ENCODE results near the gene CYP4V2. TPM values are rescaled to one million over a fixed set of nuclear protein-coding genes. Genes with fewer than 3 reads are reported as not detected.

The CYP4V2 gene
- polyA plus RNA-seq, 1 of the 3 experiments (the other 2 are of a cell fraction): 7.8 TPM

- H3K9me2 ChIP-seq: no peaks in the 10 kb centered on the region
- TF ChIP-seq EZH2phosphoT487 (IDR thresholded peaks at IDR 0.05; ENCODE audit: borderline replicate concordance, low read depth): no peak
- no peak for TF ChIP-seq JUND (IDR thresholded peaks at IDR 0.05)
- TF ChIP-seq FOXJ3 (CRISPR knock-in tag; IDR thresholded peaks at IDR 0.05): no peak
- no peak for TF ChIP-seq GABPA (IDR thresholded peaks at IDR 0.05; ENCODE audit: low read depth)
- TF ChIP-seq FOXM1 (IDR thresholded peaks at IDR 0.05; ENCODE audit: low read depth): no peak
- no peak for TF ChIP-seq FOSL2 (IDR thresholded peaks at IDR 0.05; ENCODE audit: borderline replicate concordance, low read depth)
- TF ChIP-seq ZBTB33 (IDR thresholded peaks at IDR 0.05; ENCODE audit: borderline replicate concordance, low read depth): no peak
- TF ChIP-seq NRF1 (IDR thresholded peaks at IDR 0.05; ENCODE audit: low read depth, low read length): no peak
- no peak for TF ChIP-seq REST (IDR thresholded peaks at IDR 0.05; ENCODE audit: low read depth, low read length)
- TF ChIP-seq MAX (IDR thresholded peaks at IDR 0.05; ENCODE audit: low read depth): no peak
- TF ChIP-seq EP300 (IDR thresholded peaks at IDR 0.05; ENCODE audit: borderline replicate concordance in 1 of 2, low read depth in 1 of 2, low read length in 1 of 2): no peak
- no peak for TF ChIP-seq RAD21 (IDR thresholded peaks at IDR 0.05; ENCODE audit: low read length)
- no peak for TF ChIP-seq USF1 (IDR thresholded peaks at IDR 0.05; ENCODE audit: borderline replicate concordance, low read depth)
- no peak for TF ChIP-seq RXRA (IDR thresholded peaks at IDR 0.05; ENCODE audit: borderline replicate concordance, low read depth)
- TF ChIP-seq RFX5 (IDR thresholded peaks at IDR 0.05; ENCODE audit: low read length): no peak
- TF ChIP-seq POLR2AphosphoS5 (IDR thresholded peaks at IDR 0.05; ENCODE audit: low read depth, low read length): no peak
- no peak for DNase-seq
- H3K9ac ChIP-seq: no peak overlapping the region
- POLR2A ChIA-PET: no interaction called here
- H2AFZ ChIP-seq (ENCODE audit: low read depth): no peak overlapping the region
- peaks cover 0 to 4% of the 10 kb centered on the region in 2 experiments; a peak in 1 of 4 replicates for H3K4me1 ChIP-seq (ENCODE audit: control insufficient read depth in 1 of 2, insufficient read depth in 2 of 2, low read depth in 1 of 2, low read length in 1 of 2)
- no peaks in the 10 kb centered on the region for H3K27me3 ChIP-seq (ENCODE audit: insufficient read depth)
- no peaks in the 10 kb centered on the region for H4K20me1 ChIP-seq (ENCODE audit: insufficient read depth)
- H3F3A ChIP-seq (replicated peaks; ENCODE audit: insufficient read depth): peaks cover 28% of the 10 kb centered on the region
- CTCF ChIA-PET: no interaction called here
- H3K79me2 ChIP-seq (ENCODE audit: insufficient read depth): no peaks in the 10 kb centered on the region
- H3K9me3 ChIP-seq: no peaks in the 10 kb centered on the region
- H3K27ac ChIP-seq (ENCODE audit: low read depth in 2 of 2, low read length in 1 of 2): peak overlapping the region in 1 of 2 experiments; percentile 48; a peak in 1 of 4 replicates
- peak overlapping the region; percentile 43; the same call in 1 of the 2 replicates for H3K4me2 ChIP-seq
- WGBS (ENCODE audit: low lambda C conversion rate): 74% methylated on average over 13 of the region's 13 CpGs
- H3K4me3 ChIP-seq (ENCODE audit: low read depth in 2 of 2, low read length in 1 of 2): peak overlapping the region in 1 of 2 experiments; percentile 41; a peak in 3 of 4 replicates
- H3K36me3 ChIP-seq (replicated peaks in 1 of 2; ENCODE audit: control insufficient read depth in 1 of 2, insufficient read depth in 2 of 2, low read length in 1 of 2): peaks cover 11 to 13% of the 10 kb centered on the region in 2 experiments
Measured at GRCh38 chr4:186204686-186205085, 13.3 kb downstream of the CYP4V2 start.

All from SK-N-SH (cell line).